GM12874 (cell line): ENCODE data around the gene MT3.

ENCODE experiments used
- TF ChIP-seq, protein P1 (sequence below): IDR thresholded peaks from 2 replicates; pipeline ENCODE4 v1.5.1; 2011; ENCODE audit warnings: low read depth, mild to moderate bottlenecking, control low read depth, low read length, moderate library complexity; ENCODE audit not compliant: insufficient read depth

Gene MT3

DNA sequence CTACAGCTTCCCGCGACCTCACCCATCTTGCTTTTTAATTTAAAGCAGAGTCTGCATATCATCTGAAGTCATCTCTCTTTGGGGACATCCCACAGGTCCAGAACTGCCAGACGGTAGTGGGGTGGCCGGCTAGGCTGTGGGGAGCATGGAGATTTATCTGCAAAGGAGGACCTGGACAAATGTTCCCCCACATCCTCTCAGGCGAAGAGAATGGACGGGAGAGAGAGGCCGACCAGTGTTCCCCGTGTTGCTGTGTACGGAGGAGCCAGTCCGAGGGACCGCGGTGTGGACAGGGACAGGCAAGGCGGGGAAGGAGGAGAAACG lies 42.5 kb downstream of the MT3 start:
- TF ChIP-seq, protein P1, sequence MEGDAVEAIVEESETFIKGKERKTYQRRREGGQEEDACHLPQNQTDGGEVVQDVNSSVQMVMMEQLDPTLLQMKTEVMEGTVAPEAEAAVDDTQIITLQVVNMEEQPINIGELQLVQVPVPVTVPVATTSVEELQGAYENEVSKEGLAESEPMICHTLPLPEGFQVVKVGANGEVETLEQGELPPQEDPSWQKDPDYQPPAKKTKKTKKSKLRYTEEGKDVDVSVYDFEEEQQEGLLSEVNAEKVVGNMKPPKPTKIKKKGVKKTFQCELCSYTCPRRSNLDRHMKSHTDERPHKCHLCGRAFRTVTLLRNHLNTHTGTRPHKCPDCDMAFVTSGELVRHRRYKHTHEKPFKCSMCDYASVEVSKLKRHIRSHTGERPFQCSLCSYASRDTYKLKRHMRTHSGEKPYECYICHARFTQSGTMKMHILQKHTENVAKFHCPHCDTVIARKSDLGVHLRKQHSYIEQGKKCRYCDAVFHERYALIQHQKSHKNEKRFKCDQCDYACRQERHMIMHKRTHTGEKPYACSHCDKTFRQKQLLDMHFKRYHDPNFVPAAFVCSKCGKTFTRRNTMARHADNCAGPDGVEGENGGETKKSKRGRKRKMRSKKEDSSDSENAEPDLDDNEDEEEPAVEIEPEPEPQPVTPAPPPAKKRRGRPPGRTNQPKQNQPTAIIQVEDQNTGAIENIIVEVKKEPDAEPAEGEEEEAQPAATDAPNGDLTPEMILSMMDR: no peak

DNA sequence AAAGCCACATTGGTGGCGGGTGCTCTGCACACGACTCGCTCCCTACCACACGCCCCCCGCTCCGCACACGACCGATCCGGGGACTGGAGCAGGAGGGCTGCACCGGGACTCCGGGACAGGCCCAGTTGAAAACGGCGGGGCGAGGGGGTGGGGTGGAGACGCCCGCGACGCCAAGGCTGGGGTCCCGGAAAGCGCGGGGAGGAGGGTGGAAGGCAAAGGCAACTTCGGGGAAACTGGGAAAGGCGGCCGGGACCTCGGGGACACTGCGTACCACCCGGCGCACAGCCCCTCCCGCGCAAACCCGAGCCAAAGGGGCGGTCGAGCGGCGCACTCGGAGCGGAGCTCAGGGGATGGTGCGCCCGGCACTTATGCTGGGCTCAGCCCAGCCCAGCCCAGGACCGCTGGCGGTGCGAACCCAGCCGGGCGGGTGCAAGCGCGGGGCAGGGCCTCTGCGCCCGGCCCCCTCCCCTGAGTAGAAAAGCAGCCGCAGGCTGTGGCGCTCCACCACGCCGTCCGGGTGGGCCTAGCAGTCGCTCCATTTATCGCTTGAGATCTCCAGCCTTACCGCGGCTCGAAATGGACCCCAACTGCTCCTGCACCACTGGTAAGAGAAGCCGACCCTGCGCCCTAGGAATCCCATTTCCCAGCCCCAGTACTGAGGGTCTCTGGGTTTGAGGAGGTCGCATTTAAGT lies 43.0 kb downstream of the MT3 start, which contains the start of gene MT1M:
Gene MT1M, plus strand, starts transcription at position 504 of the 692 bp plus-strand sequence. Its CDS starts 73 bp downstream, at position 577.
- TF ChIP-seq, protein P1: no peak

GRCh38 chr16:56632848-56633365 lies 43.6 kb downstream of the MT3 start:
- TF ChIP-seq, protein P1: no peak

DNA sequence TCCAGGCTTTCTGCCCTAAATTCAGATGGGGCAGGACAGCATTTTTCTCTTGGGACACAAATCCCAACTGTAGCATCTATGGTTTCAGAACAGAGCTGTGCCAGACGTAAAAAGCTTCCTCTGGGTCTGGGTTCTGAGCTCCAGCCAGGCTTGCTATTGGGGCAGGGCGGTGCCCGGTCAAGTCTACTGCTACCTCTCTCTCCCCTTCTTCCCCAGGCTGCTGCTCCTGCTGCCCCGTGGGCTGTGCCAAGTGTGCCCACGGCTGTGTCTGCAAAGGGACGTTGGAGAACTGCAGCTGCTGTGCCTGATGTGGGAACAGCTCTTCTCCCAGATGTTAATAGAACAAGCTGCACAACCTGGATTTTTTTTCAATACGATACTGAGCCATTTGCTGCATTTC lies 44.2 kb downstream of the MT3 start:
- TF ChIP-seq, protein P1: no peak

GRCh38 chr16:56634715-56635440 lies 45.5 kb downstream of the MT3 start:
- TF ChIP-seq, protein P1: no peak

GRCh38 chr16:56635441-56635967 lies 46.2 kb downstream of the MT3 start:
- TF ChIP-seq, protein P1: no peak

DNA sequence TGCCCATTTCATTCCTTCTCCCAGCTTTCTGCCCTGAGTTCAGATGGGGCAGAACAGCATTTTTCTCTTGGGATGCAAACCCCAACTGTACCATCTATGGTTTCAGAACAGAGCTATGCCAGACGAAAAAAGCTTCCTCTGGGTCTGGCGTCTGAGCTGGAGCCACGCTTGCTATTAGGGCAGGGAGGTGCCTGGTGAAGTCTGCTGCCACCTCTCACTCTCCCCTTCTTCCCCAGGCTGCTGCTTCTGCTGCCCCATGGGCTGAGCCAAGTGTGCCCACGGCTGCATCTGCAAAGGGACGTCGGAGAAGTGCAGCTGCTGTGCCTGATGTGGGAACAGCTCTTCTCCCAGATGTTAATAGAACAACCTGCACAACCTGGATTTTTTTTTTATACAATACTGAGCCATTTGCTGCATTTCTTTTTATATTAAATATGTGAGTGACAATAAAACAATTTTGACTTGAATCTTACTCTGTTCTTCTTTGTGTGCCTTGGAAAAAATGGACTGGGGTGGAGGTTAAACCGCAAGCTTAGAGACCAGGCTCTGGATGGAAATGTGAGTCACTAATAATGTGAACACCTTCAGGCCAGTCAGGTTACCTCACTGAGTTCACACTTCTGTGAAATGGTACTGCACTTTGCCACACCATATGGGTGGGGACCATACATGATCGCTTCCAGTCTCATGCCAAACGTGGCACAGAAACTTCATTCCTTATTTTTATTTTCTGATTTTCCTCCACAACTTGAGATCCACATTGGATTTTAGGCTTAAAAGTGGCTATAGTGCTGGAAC lies 47.5 kb downstream of the MT3 start:
- TF ChIP-seq, protein P1: no peak
